HT1080 (cell line): ENCODE results near the gene TSPAN15. TPM values are rescaled to one million over a fixed set of nuclear protein-coding genes. Genes with fewer than 3 reads are reported as not detected.
A peak's percentile ranks its signal among the peaks of the same experiment; 100 is the strongest.
"Not testable (repeated sequence)": the region's sequence is repeated elsewhere in the genome, so short reads cannot be mapped to it uniquely, and the experiment has no call there.

Source experiments
- DNase-seq: peaks from one replicate; pipeline ENCODE4 v3.0.0-alpha.2; 2015; ENCODE audit warnings: low read depth
- total RNA-seq: library from RNA; depleted of rRNA; stranded (reverse); fragments of >200 nt; shearing (Covaris generic); gene quantifications from 2 replicates; pipeline ENCODE4 v1.2.3, GENCODE V29; 2014

The TSPAN15 gene
- total RNA-seq, 1 experiment from 2014 or later = 0.71 TPM

DNA sequence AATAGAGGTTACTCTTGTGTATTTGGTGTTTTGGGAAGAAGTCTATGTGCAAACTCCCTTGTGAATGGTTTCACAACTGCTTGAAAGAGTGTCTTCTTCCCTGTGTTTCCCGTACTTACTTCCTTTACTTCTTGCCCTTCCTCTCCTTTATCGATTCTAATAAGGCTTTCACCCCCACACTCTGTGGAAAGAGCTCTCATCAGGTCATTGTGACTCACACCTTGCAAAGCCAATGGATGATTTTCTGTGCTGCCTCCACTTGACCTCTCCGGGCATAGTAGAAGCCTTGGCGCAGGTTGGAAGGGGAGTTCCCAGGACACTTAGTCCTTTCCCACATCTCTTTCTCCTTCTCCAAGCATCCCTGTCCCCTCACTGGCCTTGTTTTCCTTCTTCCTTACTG, 6.2 kb upstream of the TSPAN15 start:
- DNase-seq = no peak

- DNase-seq = no peak
These were observed 5.0 kb upstream of the TSPAN15 start for GRCh38 chr10:69446229-69446628.

- DNase-seq = peak; percentile 95
These were observed 4.6 kb upstream of the TSPAN15 start for GRCh38 chr10:69446650-69447151.

DNA sequence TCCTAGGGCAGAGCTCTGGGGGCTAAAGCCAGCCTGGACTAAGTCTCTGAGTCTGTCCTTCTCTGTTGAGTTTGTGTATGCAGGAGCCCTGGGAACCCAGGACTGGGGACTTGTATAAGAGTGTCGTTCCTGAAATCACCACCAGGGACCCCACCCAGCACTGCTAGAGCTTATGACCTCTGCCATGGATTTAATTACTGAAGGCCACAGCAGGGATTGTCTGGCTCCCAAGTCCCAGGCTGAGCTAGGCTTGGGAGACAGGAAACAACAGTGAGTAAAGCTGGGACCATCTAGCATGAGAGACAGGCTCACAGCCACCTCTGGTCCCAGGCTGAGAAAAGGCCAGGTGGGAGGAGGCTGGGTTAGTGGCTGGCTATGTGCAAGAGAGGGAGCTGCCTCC, 1.4 kb upstream of the TSPAN15 start:
- peak; percentile 80 for DNase-seq

- DNase-seq = not testable (repeated sequence)
These were observed 870 bp upstream of the TSPAN15 start for GRCh38 chr10:69450395-69450794.

- DNase-seq = no peak
These were observed 553 bp downstream of the TSPAN15 start for GRCh38 chr10:69451784-69452251.

DNA sequence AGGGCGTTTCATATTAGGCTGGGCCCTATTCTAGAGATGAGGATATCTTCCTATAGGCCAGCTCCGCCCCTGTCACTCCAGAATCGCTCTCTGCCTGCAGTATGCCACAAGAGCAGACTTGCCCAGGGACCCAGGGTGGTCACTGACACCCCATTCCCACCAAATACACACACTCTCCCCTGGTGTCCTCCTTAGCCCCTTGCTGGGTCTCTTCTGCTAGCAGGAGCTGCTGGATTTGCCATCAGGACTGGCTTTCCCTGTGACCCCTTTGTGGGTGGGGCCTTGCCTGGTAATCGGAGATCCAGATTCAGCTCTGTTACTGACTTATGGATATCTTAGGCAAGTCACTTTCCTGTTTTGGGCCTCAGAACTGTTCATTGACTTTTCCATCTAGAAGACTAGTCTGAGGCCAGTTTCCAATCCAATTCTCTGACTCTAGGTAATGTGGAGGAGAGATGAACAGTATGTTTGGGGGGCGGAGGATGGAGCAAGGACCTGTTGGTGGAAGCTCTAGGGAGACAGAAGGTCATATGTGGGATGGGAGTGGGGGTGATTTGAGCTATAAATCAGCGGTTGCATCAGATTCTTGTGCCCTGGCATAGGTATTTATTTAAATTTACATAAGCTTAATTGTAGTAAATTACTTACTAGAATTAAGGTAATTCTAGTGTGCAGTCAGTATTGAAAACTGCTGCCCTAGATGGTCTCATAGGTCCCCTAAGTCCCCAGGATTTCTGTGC, 1.6 kb downstream of the TSPAN15 start:
- no peak for DNase-seq

GRCh38 chr10:69453795-69454194, 2.5 kb downstream of the TSPAN15 start:
- no peak for DNase-seq

DNA sequence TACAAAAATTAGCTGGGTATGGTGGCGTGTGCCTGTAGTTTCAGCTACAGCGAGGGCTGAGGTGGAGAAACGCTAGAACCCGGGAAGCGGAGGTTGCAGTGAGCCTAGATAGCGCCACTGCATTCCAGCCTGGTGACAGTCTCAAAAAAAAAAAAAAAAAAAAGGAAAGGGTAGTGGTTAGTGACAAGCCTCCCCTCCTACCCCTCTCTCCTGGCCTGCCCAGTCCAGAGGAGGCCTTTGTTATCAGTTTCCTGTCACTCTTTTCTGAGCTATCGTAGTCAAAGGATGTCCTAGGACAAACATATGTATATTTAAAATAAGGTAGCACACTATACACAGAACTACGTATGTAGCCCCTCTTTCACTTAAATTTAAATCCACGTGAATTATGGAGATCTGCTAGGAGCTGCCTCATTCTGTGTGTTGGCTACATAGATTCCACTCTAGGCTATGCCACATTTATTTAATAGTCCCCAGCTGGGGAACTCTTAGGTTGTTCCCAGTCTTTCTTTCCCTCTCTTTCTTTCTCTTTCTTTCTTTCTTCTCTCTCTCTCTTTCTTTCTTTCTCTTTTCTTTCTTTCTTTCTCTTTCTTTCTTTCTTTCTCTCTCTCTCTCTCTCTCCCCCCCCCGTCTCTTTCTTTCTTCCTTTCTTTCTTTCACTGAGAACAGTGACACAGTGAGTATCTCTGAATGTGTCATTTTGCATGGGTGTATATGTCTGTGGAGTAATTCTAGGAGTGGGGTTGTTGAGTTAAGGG, 3.9 kb downstream of the TSPAN15 start:
- no peak for DNase-seq

DNA sequence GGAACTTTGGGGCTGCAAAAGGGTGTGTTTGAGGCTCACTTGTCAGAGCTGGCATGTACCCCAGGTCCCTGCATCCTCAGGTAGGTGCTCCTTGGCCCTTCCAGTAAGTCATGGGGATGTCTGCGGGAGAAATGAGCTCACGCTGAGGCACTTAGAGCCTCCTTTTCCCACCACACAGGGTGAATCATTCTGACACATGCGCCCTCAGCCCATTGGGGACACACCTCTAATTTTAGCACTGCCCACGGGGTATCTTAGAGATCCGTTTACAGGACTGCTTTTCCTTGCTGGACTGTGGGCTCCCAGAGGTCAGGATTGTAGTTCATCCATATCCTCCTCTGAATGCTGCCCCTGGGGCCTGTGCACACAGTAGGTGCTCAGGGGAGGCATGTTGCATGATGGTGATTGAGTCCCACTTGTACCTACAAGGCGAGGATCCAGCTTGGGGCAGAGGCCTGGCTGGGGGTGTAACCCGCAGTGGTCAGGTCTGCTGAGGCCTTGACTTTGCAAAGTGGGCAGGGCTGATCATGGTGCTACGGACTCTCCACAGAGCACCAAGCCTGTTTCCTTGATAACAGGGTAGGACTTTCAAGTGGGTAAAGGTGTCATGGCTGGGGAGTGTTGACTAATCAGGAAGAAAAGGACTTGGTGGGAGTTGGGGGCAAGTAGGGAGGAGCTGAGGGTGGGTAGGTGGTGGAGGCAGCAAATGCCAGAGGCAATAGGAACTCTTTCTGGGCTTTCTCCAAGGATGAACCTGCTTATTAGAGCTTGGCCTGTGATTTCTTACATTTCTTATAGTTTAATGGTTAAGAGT, 5.8 kb downstream of the TSPAN15 start:
- peak; percentile 86 for DNase-seq

GRCh38 chr10:69457771-69458237, 6.5 kb downstream of the TSPAN15 start:
- DNase-seq = peak; percentile 57

DNA sequence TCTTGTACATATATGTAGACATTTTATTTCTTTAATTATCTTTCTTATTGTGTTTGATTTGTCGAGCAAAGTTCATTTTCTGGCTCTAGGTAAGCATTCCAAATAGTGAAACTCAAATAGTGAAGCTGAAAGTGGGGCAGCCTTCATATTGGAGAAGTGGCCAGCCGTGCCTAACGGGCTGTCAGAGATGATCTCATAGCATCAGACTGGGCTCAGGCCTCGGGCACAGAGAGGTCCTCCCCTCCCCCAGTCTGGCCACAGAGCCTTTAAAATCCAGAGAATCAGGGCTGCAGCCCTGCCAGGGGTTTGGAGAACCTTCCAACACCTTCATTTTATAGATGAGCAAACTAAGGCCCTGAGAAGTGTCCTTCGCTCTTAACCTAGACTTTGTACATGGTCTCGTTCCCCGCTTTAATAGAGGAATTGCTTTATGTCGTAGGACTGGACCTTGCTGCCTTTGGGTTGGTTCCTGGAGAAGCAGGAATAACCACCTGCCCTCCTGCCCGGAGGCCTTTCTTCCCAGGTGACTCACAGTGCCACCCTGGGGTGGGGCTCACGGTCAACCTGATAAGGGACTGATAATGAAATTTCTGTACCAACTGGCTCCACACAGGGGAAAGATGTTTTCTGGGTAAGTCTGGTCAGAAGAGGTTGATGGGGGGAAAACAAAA, 7.3 kb downstream of the TSPAN15 start:
- no peak for DNase-seq

DNA sequence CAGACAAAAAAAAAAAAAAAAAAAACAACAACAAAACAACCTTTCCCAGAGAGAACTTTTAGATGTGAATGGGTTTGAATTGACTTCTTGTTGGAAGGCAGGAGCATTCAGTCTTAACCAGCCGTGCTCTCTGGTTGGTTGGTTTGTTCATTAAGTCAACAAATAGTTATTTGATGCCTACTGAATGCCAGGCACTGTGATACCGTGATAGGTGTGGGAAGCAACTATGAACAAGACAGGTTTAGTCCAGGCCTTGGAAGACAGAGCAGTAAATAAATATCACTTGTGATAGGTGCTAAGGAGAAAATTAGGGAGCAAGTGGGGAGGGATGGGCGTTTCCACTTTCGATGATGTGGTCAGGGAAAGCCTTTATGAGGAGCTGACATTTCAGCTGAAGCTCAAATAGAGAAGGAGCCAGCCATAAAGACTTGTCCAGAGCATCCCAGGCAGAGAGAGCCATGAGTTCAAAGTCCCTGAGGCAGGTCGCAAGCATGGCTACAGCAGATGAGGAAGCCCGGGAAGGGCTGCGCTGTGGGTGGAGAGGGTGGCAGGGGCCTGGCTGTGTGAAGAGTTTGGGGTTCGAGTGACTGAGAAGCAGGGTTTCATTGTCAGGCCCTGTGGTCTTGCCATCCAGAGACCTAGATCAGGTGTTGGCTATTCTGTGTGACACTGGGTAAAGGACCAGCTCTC, 8.0 kb downstream of the TSPAN15 start:
- no peak for DNase-seq

GRCh38 chr10:69459893-69460575, 8.8 kb downstream of the TSPAN15 start:
- DNase-seq = no peak

DNA sequence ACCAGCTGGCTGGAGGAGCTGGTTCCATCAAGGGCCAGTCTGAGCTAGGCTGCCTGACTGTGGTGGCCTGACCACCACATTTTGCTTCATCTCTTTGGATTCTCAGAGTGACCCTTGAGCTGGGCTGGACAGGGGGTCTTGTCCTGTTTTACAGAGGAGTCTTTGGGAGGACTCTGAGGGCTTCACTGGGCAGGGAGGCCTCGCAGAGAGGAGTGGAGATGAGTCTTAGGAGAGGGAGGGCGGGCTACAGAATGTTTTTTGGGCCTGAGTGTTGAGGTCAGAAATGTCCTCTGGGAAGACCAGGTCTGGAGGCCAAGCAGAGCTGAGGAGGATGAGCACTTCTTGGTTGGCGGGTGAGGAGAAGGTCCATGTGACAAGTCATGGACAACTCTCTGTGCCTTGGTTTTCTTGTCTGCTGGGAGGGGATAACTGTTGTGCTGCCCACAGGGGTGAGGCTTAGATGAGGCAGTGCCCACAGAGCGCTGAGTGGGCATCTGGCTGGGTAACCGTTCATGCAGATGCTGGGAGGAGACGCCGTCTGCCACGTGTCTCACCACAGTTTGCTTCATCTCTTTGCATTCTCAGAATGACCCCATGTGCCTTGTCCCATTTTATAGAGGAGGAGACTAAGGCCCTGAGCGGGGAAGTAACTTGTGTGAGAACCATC, 9.4 kb downstream of the TSPAN15 start:
- DNase-seq = no peak

- DNase-seq = no peak
These were observed 10.2 kb downstream of the TSPAN15 start for GRCh38 chr10:69461243-69462025.

DNA sequence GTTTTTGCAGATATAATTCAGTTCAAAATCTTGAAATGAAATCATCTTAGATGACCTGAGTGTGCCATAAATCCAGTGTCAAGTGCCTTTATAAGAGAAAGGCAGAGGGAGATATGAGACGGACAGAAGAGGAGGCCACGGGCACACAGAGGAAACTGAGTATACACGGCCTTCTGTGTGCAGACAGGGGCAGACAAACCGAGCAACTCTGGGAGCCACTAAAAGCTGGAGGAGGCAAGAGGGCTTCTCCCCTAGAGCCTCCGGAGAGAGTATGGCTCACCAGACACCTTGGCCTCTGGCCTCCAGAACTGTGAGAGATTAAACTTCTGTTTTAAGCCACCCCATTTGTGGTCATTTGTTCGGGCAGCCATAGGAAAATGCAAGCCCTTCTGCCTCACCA, 12.6 kb downstream of the TSPAN15 start:
- no peak for DNase-seq

GRCh38 chr10:69464401-69464800, 13.1 kb downstream of the TSPAN15 start:
- DNase-seq = no peak
